ENCODE data around the gene METTL27.
"Not testable (repeated sequence)": the region's sequence is repeated elsewhere in the genome, so short reads cannot be mapped to it uniquely, and the experiment has no call there.

METTL27 gene

GRCh38 chr7:73844848-73845460 lies 2.6 kb upstream of the METTL27 start:
- H3K9me3 ChIP-seq (ENCODE audit: control insufficient read depth, low read length), result no peaks in the 10 kb centered on the region
- no peaks in the 10 kb centered on the region for H3K36me3 ChIP-seq (ENCODE audit: control insufficient read depth, insufficient read depth, low read length, severe bottlenecking)
- DNase-seq (ENCODE audit: low read depth), result peak; percentile 81
- peak overlapping the region; percentile 14 for H3K9ac ChIP-seq (ENCODE audit: low read length)
- H3K4me1 ChIP-seq (ENCODE audit: control insufficient read depth, insufficient read depth, low read length), result peaks cover 27% of the 10 kb centered on the region
- H3K27me3 ChIP-seq (replicated peaks; ENCODE audit: control insufficient read depth, insufficient read depth, low read length), result no peaks in the 10 kb centered on the region
- H3K4me3 ChIP-seq (ENCODE audit: low read length), result no peak overlapping the region

- Histone ChIP-seq H3K9me3 (ENCODE audit: control insufficient read depth, low read length) (no peaks in the 10 kb centered on the region), H3K9ac (ENCODE audit: low read length) (no peak overlapping the region), H3K36me3 (ENCODE audit: control insufficient read depth, insufficient read depth, low read length, severe bottlenecking) (no peaks in the 10 kb centered on the region), H3K4me1 (ENCODE audit: control insufficient read depth, insufficient read depth, low read length) (peaks cover 19% of the 10 kb centered on the region), H3K4me3 (ENCODE audit: low read length) (no peak overlapping the region), H3K27me3 (replicated peaks; ENCODE audit: control insufficient read depth, insufficient read depth, low read length) (no peaks in the 10 kb centered on the region)
- no peak for DNase-seq (ENCODE audit: low read depth)
Observed at GRCh38 chr7:73844131-73844547, 1.8 kb upstream of the METTL27 start.

DNA sequence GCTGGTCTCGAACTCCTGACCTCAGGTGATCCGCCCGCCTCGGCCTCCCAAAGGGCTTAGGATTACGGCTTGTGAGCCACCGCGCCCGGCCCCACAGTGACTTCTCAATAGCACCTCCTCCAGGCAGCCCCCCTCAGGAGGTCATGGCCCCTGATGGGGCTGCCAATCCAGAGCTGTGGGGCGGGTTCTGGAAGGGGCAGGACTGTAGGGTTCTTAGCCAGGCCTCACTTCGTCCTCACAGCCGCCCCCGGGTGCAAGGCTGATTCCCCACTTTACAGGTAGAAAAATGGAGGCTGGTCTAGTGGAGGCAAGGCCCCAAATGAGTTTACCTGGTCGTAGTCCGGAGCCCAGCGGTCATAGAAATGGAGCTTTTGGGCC lies 638 bp downstream of the METTL27 start:
- H3K36me3 ChIP-seq (ENCODE audit: control insufficient read depth, insufficient read depth, low read length, severe bottlenecking), result no peaks in the 10 kb centered on the region
- no peaks in the 10 kb centered on the region for H3K9me3 ChIP-seq (ENCODE audit: control insufficient read depth, low read length)
- H3K4me3 ChIP-seq (ENCODE audit: low read length), result peak overlapping the region; percentile 87
- no peaks in the 10 kb centered on the region for H3K27me3 ChIP-seq (replicated peaks; ENCODE audit: control insufficient read depth, insufficient read depth, low read length)
- peak overlapping the region; percentile 85 for H3K9ac ChIP-seq (ENCODE audit: low read length)
- DNase-seq (ENCODE audit: low read depth), result no peak
- peaks cover 17% of the 10 kb centered on the region for H3K4me1 ChIP-seq (ENCODE audit: control insufficient read depth, insufficient read depth, low read length)

GRCh38 chr7:73840715-73841379 lies 1.5 kb downstream of the METTL27 start:
- no peak for DNase-seq (ENCODE audit: low read depth)
- H3K4me3 ChIP-seq (ENCODE audit: low read length), result no peak overlapping the region
- no peaks in the 10 kb centered on the region for H3K27me3 ChIP-seq (replicated peaks; ENCODE audit: control insufficient read depth, insufficient read depth, low read length)
- no peaks in the 10 kb centered on the region for H3K36me3 ChIP-seq (ENCODE audit: control insufficient read depth, insufficient read depth, low read length, severe bottlenecking)
- no peaks in the 10 kb centered on the region for H3K9me3 ChIP-seq (ENCODE audit: control insufficient read depth, low read length)
- peaks cover 16% of the 10 kb centered on the region for H3K4me1 ChIP-seq (ENCODE audit: control insufficient read depth, insufficient read depth, low read length)
- no peak overlapping the region for H3K9ac ChIP-seq (ENCODE audit: low read length)

DNA sequence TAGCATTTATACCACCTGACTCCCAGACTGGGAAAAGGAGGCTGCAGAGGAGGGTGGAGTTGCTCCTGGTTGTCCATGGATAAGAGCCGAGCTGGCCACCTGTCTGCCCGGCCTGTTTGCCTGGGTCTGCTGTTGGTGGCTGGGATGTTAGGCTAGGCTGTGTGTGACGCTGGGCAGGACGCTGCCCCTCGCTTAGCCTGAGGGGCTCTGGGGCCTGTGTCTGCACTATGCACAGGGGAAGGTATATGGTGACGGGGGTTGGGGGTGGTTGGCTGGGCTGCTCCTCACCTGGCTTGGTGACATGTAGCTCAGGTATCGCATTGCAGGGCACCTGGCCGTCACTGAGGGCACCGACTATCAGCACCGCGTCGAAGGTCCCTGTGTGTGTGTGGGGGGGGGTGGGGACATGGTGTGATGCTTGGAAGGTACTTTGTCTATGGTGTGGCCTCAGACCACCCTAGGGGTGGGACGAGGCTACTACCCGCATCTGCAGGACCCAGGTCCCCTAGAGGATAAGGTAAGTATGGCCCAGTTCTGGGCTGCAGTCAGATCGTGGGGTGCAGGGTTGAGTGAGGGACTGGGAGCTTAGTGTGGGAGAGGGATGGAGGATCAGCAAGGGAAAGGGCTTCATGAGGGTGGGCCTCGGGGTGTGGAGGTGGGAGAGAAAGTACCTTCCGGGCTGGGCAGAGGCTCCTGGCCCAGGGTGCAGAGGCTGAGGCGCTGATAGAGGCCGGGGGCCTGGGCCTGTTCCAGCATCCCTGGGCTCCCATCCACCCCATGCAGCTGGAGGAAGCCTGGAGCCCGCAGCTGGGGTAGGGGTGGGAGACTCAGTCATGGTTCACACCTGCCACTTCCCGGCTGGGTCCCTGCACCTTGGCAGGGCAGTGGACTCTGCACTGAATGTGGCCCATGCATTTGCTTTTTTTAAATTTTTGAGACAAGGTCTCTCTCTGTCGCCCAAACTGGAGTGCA lies 2.3 kb downstream of the METTL27 start:
- Histone ChIP-seq H3K4me3 (ENCODE audit: low read length) (no peak overlapping the region), H3K9me3 (ENCODE audit: control insufficient read depth, low read length) (no peaks in the 10 kb centered on the region), H3K4me1 (ENCODE audit: control insufficient read depth, insufficient read depth, low read length) (peaks cover 8% of the 10 kb centered on the region), H3K36me3 (ENCODE audit: control insufficient read depth, insufficient read depth, low read length, severe bottlenecking) (no peaks in the 10 kb centered on the region), H3K9ac (ENCODE audit: low read length) (no peak overlapping the region), H3K27me3 (replicated peaks; ENCODE audit: control insufficient read depth, insufficient read depth, low read length) (no peaks in the 10 kb centered on the region)
- no peak for DNase-seq (ENCODE audit: low read depth)

DNA sequence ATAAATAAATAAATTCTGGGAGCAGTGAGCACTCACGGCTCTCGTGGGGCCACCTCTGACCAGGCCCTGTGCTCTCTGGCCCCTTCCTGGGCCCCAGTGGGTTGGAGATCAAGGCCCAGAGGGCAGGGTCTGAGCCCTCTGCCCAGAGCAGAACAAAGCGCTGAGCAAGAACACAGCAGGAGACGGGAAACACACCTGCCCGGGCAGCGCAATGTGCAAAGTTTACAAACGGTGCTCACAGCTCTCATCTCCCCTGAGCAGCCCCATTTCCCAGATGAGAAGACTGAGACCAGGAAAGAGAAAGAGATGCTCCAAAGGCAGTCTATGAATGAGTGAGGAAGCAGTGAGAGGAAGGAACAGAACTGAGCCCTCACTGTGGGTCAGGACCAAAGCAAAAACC lies 3.0 kb downstream of the METTL27 start:
- Histone ChIP-seq H3K9ac (ENCODE audit: low read length) (no peak overlapping the region), H3K9me3 (ENCODE audit: control insufficient read depth, low read length) (no peaks in the 10 kb centered on the region), H3K4me1 (ENCODE audit: control insufficient read depth, insufficient read depth, low read length) (peaks cover 7% of the 10 kb centered on the region), H3K36me3 (ENCODE audit: control insufficient read depth, insufficient read depth, low read length, severe bottlenecking) (no peaks in the 10 kb centered on the region), H3K27me3 (replicated peaks; ENCODE audit: control insufficient read depth, insufficient read depth, low read length) (no peaks in the 10 kb centered on the region), H3K4me3 (ENCODE audit: low read length) (no peak overlapping the region)
- DNase-seq (ENCODE audit: low read depth), result no peak

- Histone ChIP-seq H3K4me1 (ENCODE audit: control insufficient read depth, insufficient read depth, low read length) (peaks cover 8% of the 10 kb centered on the region), H3K9me3 (ENCODE audit: control insufficient read depth, low read length) (no peaks in the 10 kb centered on the region), H3K4me3 (ENCODE audit: low read length) (no peak overlapping the region), H3K36me3 (ENCODE audit: control insufficient read depth, insufficient read depth, low read length, severe bottlenecking) (no peaks in the 10 kb centered on the region), H3K27me3 (replicated peaks; ENCODE audit: control insufficient read depth, insufficient read depth, low read length) (no peaks in the 10 kb centered on the region), H3K9ac (ENCODE audit: low read length) (no peak overlapping the region)
- DNase-seq (ENCODE audit: low read depth), result no peak
Observed at GRCh38 chr7:73838642-73839041, 3.7 kb downstream of the METTL27 start.

DNA sequence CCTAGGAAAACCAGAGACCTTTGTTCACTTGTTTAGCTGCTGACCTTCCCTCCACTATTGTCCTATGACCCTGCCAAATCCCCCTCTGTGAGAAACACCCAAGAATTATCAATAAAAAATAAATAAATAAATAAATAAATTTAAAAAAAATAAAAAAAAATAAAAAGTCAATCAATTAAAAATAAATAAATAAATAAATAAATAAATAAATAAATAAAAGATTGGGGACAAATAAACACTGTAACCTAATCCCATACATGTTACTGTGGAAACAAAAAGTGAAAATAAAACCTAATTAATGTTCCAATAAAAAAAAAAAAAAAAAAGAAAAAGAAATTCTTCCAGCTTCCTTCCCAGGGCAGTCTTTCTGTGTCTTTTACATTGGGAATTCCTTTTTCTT lies 5.1 kb downstream of the METTL27 start:
- not testable (repeated sequence) for DNase-seq (ENCODE audit: low read depth); H3K36me3 ChIP-seq (ENCODE audit: control insufficient read depth, insufficient read depth, low read length, severe bottlenecking); H3K27me3 ChIP-seq (replicated peaks; ENCODE audit: control insufficient read depth, insufficient read depth, low read length); H3K9me3 ChIP-seq (ENCODE audit: control insufficient read depth, low read length); H3K4me3 ChIP-seq (ENCODE audit: low read length); H3K9ac ChIP-seq (ENCODE audit: low read length)
- H3K4me1 ChIP-seq (ENCODE audit: control insufficient read depth, insufficient read depth, low read length), result peaks cover 14% of the 10 kb centered on the region

- Histone ChIP-seq H3K9me3 (ENCODE audit: control insufficient read depth, low read length) (no peaks in the 10 kb centered on the region), H3K4me1 (ENCODE audit: control insufficient read depth, insufficient read depth, low read length) (peaks cover 26% of the 10 kb centered on the region), H3K36me3 (ENCODE audit: control insufficient read depth, insufficient read depth, low read length, severe bottlenecking) (no peaks in the 10 kb centered on the region), H3K9ac (ENCODE audit: low read length) (no peak overlapping the region), H3K27me3 (replicated peaks; ENCODE audit: control insufficient read depth, insufficient read depth, low read length) (no peaks in the 10 kb centered on the region), H3K4me3 (ENCODE audit: low read length) (no peak overlapping the region)
- no peak for DNase-seq (ENCODE audit: low read depth)
Observed at GRCh38 chr7:73834626-73835191, 7.6 kb downstream of the METTL27 start.

DNA sequence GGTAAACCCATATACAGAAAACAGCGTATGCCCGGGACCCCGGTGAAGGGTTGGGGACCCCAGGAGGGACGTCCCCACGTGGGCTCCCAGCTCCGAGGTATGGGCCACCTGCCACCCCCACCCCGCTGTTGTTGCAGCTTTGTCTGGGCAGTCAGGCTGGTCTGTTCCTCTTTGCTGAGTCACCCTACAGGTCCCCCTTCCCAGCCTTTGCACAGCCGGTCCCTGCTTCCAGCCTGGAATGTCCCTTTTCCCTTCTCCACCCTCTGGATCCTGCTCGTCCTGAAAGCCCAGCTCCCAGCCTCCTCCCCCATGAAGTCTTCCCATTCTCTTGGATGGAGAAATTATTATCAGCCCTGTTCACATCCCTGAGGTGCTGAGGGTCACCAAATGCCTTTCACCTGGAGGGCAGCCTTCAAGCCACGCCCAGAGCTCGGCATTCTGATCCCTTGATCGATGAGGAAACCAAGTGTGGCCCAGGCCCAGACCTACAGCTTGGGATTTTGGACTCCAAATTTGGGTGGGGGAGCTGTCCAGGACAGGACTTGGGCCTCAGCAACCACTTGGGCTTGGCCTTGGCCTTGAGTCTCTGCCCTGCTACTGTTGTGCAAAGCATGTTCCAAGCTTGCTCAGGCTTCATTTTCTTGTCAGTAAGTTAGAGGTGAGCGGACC lies 8.9 kb downstream of the METTL27 start:
- Histone ChIP-seq H3K36me3 (ENCODE audit: control insufficient read depth, insufficient read depth, low read length, severe bottlenecking) (no peaks in the 10 kb centered on the region), H3K27me3 (replicated peaks; ENCODE audit: control insufficient read depth, insufficient read depth, low read length) (no peaks in the 10 kb centered on the region), H3K9me3 (ENCODE audit: control insufficient read depth, low read length) (no peaks in the 10 kb centered on the region), H3K4me1 (ENCODE audit: control insufficient read depth, insufficient read depth, low read length) (peaks cover 26% of the 10 kb centered on the region), H3K9ac (ENCODE audit: low read length) (no peak overlapping the region), H3K4me3 (ENCODE audit: low read length) (no peak overlapping the region)
- DNase-seq (ENCODE audit: low read depth), result no peak
